Esophagus squamous epithelium (tissue), 5 donors: Measurements from ENCODE around the gene DARS1. TPM values are rescaled to one million over a fixed set of nuclear protein-coding genes. Genes with fewer than 3 reads are reported as not detected.

Source experiments
- DNase-seq: peaks from one replicate; lab custom pipeline; 2025; lab: John Stamatoyannopoulos, UW
- H3K27ac ChIP-seq, 4 donors: fragments of 200-600 bp; sonication (generic); one replicate each; pipeline ENCODE4 v1.5.1; 2016 to 2019; ENCODE audit warnings: mild to moderate bottlenecking in 1 of 4
- H3K27me3 ChIP-seq, 4 donors: fragments of 200-600 bp; sonication (generic); 1 replicate in 3 of 4; 2 replicates in 1 of 4; pipeline versions ENCODE4 v1.5.1 to v1.6.0; 2017 to 2021; ENCODE audit warnings: antibody characterized with exemption in 1 of 4
- H3K36me3 ChIP-seq, 3 donors: fragments of 200-600 bp; sonication (generic); one replicate each; pipeline ENCODE4 v1.5.1; 2016 to 2019
- H3K4me1 ChIP-seq, 3 donors: fragments of 200-600 bp; sonication (generic); one replicate each; pipeline ENCODE4 v1.5.1; 2017 to 2019
- H3K4me3 ChIP-seq, 4 donors: fragments of 200-600 bp; sonication (generic); 1 replicate in 3 of 4; 2 replicates in 1 of 4; pipeline ENCODE4 v1.5.1; 2016 to 2019; ENCODE audit warnings: mild to moderate bottlenecking in 2 of 4, moderate library complexity in 1 of 4
- H3K9me3 ChIP-seq, 3 donors: fragments of 200-600 bp; sonication (generic); one replicate each; pipeline ENCODE4 v1.5.1; 2016 to 2019
- CTCF ChIP-seq, 6 experiments: fragments of 450-650 bp in 4 of 6; fragments of 200-600 bp in 2 of 6; sonication (generic) in 2 of 6; IDR thresholded peaks; one replicate each; pipeline ENCODE4 v1.5.1; 2016 to 2019; ENCODE audit warnings: antibody characterized with exemption in 6 of 6, mild to moderate bottlenecking in 4 of 6, moderate library complexity in 4 of 6
- POLR2A ChIP-seq, 4 donors: fragments of 450-650 bp; IDR thresholded peaks; one replicate each; pipeline ENCODE4 v1.6.1; 2017; ENCODE audit warnings: antibody characterized with exemption in 4 of 4, mild to moderate bottlenecking in 4 of 4, moderate library complexity in 3 of 4
- WGBS, 2 donors: methylation state at CpG; one replicate each; pipeline ENCODE4 v1.1.5; 2018; 5-methylcytosine and 5-hydroxymethylcytosine counted together
- intact Hi-C: fragments of 100-400 bp; cut with DNase I; formaldehyde crosslinking; loops from one replicate; pipeline ENCODE4 v1.15.0; 2022
- total RNA-seq, 4 donors: library from RNA; depleted of rRNA; stranded (reverse); fragments of >200 nt; gene quantifications; one replicate each; pipeline ENCODE4 v1.1.0, GENCODE V29; 2016
- donor health status: DM: yes; HTN: yes; CAD: no.

Gene DARS1
- total RNA-seq, 4 donors from 2014 or later: 38.4 to 104 (median 84.3) TPM

- Histone ChIP-seq H3K27me3 (no peaks in the 10 kb centered on the region), H3K27ac (peak overlapping the region; percentile 50 to 73 (median 64)), H3K4me3 (peak overlapping the region in 1 of 4 donors; percentile 12), H3K9me3 (no peaks in the 10 kb centered on the region), H3K4me1 (peaks cover 6 to 28% (median 6%) of the 10 kb centered on the region in 3 donors), H3K36me3 (peaks cover 0 to 35% (median 0%) of the 10 kb centered on the region in 3 donors)
- intact Hi-C loops: no loop called here
- TF ChIP-seq CTCF (IDR thresholded peaks at IDR 0.05): no peak
- no peak for TF ChIP-seq POLR2A (IDR thresholded peaks at IDR 0.05)
- WGBS, 2 donors: 40 to 50% methylated on average over 1 of the region's 1 CpG
- no peak for DNase-seq
These were observed 37.3 kb downstream of the DARS1 start for GRCh38 chr2:135948141-135948540.

GRCh38 chr2:135947483-135947882, 37.9 kb downstream of the DARS1 start:
- 88 to 89% methylated on average over 2 of the region's 2 CpGs for WGBS, 2 donors
- DNase-seq: no peak
- Histone ChIP-seq H3K36me3 (peaks cover 0 to 35% (median 3%) of the 10 kb centered on the region in 3 donors), H3K27me3 (no peaks in the 10 kb centered on the region), H3K27ac (peak overlapping the region in 1 of 4 donors; percentile 73), H3K4me3 (no peak overlapping the region), H3K4me1 (peaks cover 6 to 28% (median 6%) of the 10 kb centered on the region in 3 donors), H3K9me3 (no peaks in the 10 kb centered on the region)
- no peak for TF ChIP-seq POLR2A (IDR thresholded peaks at IDR 0.05)
- no peak for TF ChIP-seq CTCF (IDR thresholded peaks at IDR 0.05)
- intact Hi-C loops: no loop called here

GRCh38 chr2:135945526-135945925, 39.9 kb downstream of the DARS1 start:
- H3K4me3 ChIP-seq: no peak overlapping the region
- no peak overlapping the region for H3K27ac ChIP-seq
- no peaks in the 10 kb centered on the region for H3K9me3 ChIP-seq
- WGBS, 2 donors: 78% methylated on average over 3 of the region's 3 CpGs
- intact Hi-C loops: no loop called here
- H3K4me1 ChIP-seq: peaks cover 6 to 28% (median 6%) of the 10 kb centered on the region in 3 donors
- TF ChIP-seq POLR2A (IDR thresholded peaks at IDR 0.05) (no peak), CTCF (IDR thresholded peaks at IDR 0.05) (no peak)
- H3K36me3 ChIP-seq: peaks cover 0 to 31% (median 3%) of the 10 kb centered on the region in 3 donors
- no peak for DNase-seq
- no peaks in the 10 kb centered on the region for H3K27me3 ChIP-seq

- no peak overlapping the region for H3K27ac ChIP-seq
- no peak overlapping the region for H3K4me3 ChIP-seq
- DNase-seq: no peak
- TF ChIP-seq POLR2A (IDR thresholded peaks at IDR 0.05) (no peak), CTCF (IDR thresholded peaks at IDR 0.05) (no peak)
- 76 to 100% methylated on average over 1 of the region's 1 CpG for WGBS, 2 donors
- H3K9me3 ChIP-seq: no peaks in the 10 kb centered on the region
- peaks cover 6 to 19% (median 6%) of the 10 kb centered on the region in 3 donors for H3K4me1 ChIP-seq
- peaks cover 0 to 31% (median 3%) of the 10 kb centered on the region in 3 donors for H3K36me3 ChIP-seq
- no peaks in the 10 kb centered on the region for H3K27me3 ChIP-seq
- intact Hi-C loops: no loop called here
These were observed 40.8 kb downstream of the DARS1 start for GRCh38 chr2:135944625-135945024.

DNA sequence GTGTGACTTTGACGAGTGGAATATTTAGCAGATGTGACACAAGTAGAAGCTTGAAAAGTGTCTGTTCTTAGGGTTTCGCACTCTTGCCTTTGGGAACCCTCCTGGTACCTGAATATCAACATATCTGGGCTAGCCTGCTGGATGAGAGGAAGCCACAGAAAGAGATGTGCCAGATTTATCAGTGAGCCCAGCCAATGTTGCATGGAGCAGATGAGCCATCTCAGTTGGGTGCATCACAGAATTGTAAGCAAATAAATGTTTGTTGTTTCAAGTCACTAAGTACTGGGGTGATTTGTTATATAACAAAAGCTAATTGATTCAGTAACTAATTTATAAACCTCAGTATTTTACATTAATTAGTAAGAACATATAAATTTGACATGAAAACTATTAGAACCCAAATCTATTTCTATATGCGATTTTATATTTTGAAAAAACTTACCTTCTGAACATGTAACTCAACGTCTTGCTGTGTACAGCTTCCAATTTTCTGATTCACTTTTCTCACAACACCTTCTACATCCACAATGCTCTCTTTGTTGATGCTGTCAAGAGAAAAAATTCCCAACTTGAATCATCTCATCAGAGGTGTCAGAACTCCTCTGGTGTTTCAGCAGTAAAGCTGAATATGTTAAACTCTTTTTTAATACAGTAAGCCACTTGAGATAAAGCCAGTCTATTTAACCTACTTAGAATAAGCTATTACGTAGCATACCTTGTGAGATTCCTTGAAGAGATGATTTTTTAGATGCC, 42.3 kb downstream of the DARS1 start:
- intact Hi-C loops: no loop called here
- Histone ChIP-seq H3K27ac (no peak overlapping the region), H3K27me3 (no peaks in the 10 kb centered on the region), H3K4me3 (no peak overlapping the region), H3K4me1 (peaks cover 2 to 4% (median 2%) of the 10 kb centered on the region in 3 donors), H3K36me3 (peaks cover 0 to 34% (median 3%) of the 10 kb centered on the region in 3 donors), H3K9me3 (no peaks in the 10 kb centered on the region)
- TF ChIP-seq POLR2A (IDR thresholded peaks at IDR 0.05): no peak
- no peak for TF ChIP-seq CTCF (IDR thresholded peaks at IDR 0.05)
- WGBS, 2 donors: 82 to 84% methylated on average over 5 of the region's 5 CpGs
- no peak for DNase-seq
